ENCODE measurements around the gene IFITM1.
"Not testable (repeated sequence)": the region's sequence is repeated elsewhere in the genome, so short reads cannot be mapped to it uniquely, and the experiment has no call there.

GRCh38 chr11:319888-320273 lies 6.0 kb downstream of the IFITM1 start:
- not testable (repeated sequence) for TF ChIP-seq CTCF (conservative IDR thresholded peaks at IDR 0.05; ENCODE audit: low read length); EZH2phosphoT487 (IDR thresholded peaks at IDR 0.05; ENCODE audit: borderline replicate concordance, low read depth, low read length)

Measured in OCI-LY7 (cell line).